Neutrophil (primary cell): Measurements from ENCODE around the gene GPS1.

Experiments
- H3K27ac ChIP-seq: fragments of 200-600 bp; sonication (generic); 2 replicates; pipeline ENCODE4 v1.5.1; 2016; ENCODE audit warnings: mild to moderate bottlenecking, moderate library complexity
- H3K27me3 ChIP-seq: fragments of 200-600 bp; sonication (generic); 2 replicates; pipeline ENCODE4 v1.6.0; 2016; ENCODE audit warnings: mild to moderate bottlenecking
- H3K36me3 ChIP-seq: fragments of 200-600 bp; sonication (generic); 2 replicates; pipeline ENCODE4 v1.5.1; 2017
- H3K4me1 ChIP-seq, 2 experiments: fragments of 200-600 bp in 1 of 2; sonication (generic) in 1 of 2; 1 replicate in 1 of 2; 2 replicates in 1 of 2; pipeline versions ENCODE4 v1.5.1 to v1.6.1; 2013 to 2016; ENCODE audit warnings: low read depth in 1 of 2, low read length in 1 of 2, mild to moderate bottlenecking in 1 of 2, moderate library complexity in 1 of 2; ENCODE audit not compliant: control insufficient read depth in 1 of 2, insufficient read depth in 1 of 2
- H3K4me3 ChIP-seq, 2 experiments: fragments of 200-600 bp in 1 of 2; sonication (generic) in 1 of 2; 1 replicate in 1 of 2; 2 replicates in 1 of 2; pipeline ENCODE4 v1.5.1; 2013 to 2016; ENCODE audit warnings: low read depth in 1 of 2, low read length in 1 of 2, mild to moderate bottlenecking in 1 of 2, moderate library complexity in 1 of 2
- H3K9me3 ChIP-seq: fragments of 200-600 bp; sonication (generic); 2 replicates; pipeline ENCODE4 v1.5.1; 2016
- CTCF ChIP-seq: fragments of 200-600 bp; sonication (generic); IDR thresholded peaks from 2 replicates; pipeline ENCODE4 v1.5.1; 2016; ENCODE audit warnings: antibody characterized with exemption

Gene GPS1

GRCh38 chr17:82061047-82061925 lies 9.6 kb downstream of the GPS1 start:
- Histone ChIP-seq H3K4me3 (no peak overlapping the region), H3K4me1 (peaks cover 16% of the 10 kb centered on the region in 2 experiments), H3K27me3 (no peaks in the 10 kb centered on the region), H3K27ac (no peak overlapping the region), H3K9me3 (no peaks in the 10 kb centered on the region), H3K36me3 (peaks cover 73% of the 10 kb centered on the region)
- TF ChIP-seq CTCF: no peak

GRCh38 chr17:82062076-82062983 lies 10.6 kb downstream of the GPS1 start:
- Histone ChIP-seq H3K27ac (no peak overlapping the region), H3K4me1 (peaks cover 16% of the 10 kb centered on the region in 2 experiments), H3K27me3 (no peaks in the 10 kb centered on the region), H3K36me3 (peaks cover 63% of the 10 kb centered on the region), H3K4me3 (no peak overlapping the region), H3K9me3 (no peaks in the 10 kb centered on the region)
- no peak for TF ChIP-seq CTCF

GRCh38 chr17:82062984-82063368 lies 11.3 kb downstream of the GPS1 start:
- Histone ChIP-seq H3K9me3 (no peaks in the 10 kb centered on the region), H3K27ac (no peak overlapping the region), H3K36me3 (peaks cover 56% of the 10 kb centered on the region), H3K4me1 (peaks cover 16% of the 10 kb centered on the region in 2 experiments), H3K27me3 (no peaks in the 10 kb centered on the region), H3K4me3 (no peak overlapping the region)
- TF ChIP-seq CTCF: no peak

GRCh38 chr17:82063424-82064415 lies 12.0 kb downstream of the GPS1 start:
- Histone ChIP-seq H3K36me3 (peaks cover 49% of the 10 kb centered on the region), H3K27me3 (no peaks in the 10 kb centered on the region), H3K27ac (no peak overlapping the region), H3K4me3 (no peak overlapping the region), H3K9me3 (no peaks in the 10 kb centered on the region), H3K4me1 (peaks cover 16% of the 10 kb centered on the region in 2 experiments)
- no peak for TF ChIP-seq CTCF
